Measurements from ENCODE around the gene IL18R1.
"Not testable (repeated sequence)": the region's sequence is repeated elsewhere in the genome, so short reads cannot be mapped to it uniquely, and the experiment has no call there.

IL18R1 gene

GRCh38 chr2:102355526-102356380, at the start of gene IL18R1:
TSS of gene IL18R1 (plus strand) at chr2:102355796. CDS start at chr2:102362661, 6,865 bp downstream.
- peak; percentile 81 for DNase-seq

GRCh38 chr2:102306125-102306524, 49.5 kb upstream of the IL18R1 start:
- no peak for DNase-seq

DNA sequence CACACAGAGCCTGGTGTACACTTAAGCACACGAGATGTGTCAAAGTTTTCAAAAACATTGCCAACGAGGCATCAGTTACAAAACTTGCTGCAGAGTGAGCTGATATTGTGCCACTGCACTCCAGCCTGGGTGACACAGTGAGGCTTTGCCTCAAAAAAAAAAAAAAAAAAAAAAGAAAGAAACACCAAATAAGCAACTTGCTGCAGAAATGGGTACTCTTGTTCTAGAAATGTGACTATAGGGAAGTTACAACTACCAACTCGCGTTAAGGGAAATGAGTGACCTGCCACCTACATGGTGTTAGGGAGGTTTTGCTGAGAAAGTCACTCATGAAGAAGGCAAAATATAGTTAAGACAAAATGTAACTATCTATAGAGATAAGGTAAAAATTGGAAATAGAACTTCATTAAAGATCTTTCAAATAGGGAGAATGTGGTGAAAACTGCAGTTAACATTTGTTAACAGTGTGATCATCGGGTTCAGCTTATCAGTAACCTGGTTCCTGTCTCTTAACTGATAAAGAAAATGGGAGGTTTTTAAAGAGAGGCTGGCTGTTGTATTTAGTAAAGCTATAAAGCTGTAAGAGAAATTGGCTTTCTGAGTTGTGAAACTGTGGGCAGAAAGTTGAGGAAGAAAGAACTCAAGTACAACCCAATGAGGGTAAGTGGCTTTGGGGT, 44.5 kb upstream of the IL18R1 start, which contains the start of gene IL1RL1:
IL1RL1 (plus strand) TSS at position 600 of the 677 bp plus-strand sequence. CDS start 26,702 bp downstream, outside the sequence.
- DNase-seq = peak; percentile 85

DNA sequence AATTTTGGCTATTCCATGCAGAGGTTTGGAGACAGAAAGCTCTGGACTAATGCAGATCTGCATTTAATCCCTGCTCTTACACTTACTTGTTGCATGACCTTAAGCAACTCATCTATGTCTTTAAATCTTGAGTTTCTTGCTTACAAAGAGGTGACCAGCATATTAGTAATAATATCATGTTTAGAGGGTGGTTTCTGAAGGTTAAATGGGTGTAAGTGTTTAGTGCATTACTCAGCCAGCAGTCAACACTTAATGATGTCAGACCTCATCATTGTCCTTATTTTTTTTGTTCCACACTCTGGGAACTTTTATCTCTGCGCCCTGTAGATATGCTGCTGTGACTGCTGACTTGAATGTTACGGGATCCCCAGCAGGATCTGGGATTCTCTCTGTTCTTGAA, 42.6 kb upstream of the IL18R1 start:
- DNase-seq = no peak

DNA sequence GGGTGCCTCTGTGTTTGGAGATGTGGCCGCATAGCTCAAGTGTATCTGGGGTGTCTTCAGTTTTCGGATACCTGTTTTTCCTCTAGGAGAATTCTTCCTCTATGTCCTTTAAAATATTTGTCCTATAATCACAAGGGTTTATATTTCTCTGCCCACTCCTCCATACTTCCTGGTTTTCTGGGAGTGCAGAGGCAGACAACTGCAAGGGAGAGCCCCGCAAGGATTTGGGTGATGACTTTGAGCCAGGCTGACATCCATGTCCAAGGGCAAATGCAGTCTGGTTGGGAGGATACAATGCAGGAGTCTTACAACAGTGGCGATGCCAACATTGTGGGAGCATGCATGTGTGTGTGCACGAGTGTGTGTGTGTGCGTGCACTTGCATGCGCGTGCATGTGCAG, 42.1 kb upstream of the IL18R1 start:
- no peak for DNase-seq

- no peak for DNase-seq
Measured at GRCh38 chr2:102313950-102314349, 41.6 kb upstream of the IL18R1 start.

GRCh38 chr2:102315921-102316320, 39.7 kb upstream of the IL18R1 start:
- peak; percentile 53 for DNase-seq

- no peak for DNase-seq
Measured at GRCh38 chr2:102317715-102318114, 37.9 kb upstream of the IL18R1 start.

DNA sequence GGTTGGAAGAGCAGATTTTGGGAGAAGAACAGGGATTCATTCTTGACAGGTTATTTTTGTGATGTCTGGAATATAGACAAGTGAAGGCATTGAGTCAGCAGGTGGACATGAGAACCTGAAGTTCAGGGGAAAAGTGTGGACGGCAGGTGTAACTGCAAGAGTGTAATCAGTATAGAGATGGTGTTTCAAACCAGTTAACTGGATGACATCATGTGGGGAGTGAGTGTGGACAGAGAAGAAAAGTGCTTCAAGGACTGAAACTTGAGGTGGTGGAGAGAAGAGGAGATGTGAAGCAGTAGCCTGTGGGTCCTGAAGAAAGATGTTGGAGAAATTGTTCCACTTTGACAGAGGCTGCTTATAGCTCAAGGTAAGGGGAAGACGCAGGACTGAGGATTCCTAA, 37.2 kb upstream of the IL18R1 start:
- DNase-seq = no peak

DNA sequence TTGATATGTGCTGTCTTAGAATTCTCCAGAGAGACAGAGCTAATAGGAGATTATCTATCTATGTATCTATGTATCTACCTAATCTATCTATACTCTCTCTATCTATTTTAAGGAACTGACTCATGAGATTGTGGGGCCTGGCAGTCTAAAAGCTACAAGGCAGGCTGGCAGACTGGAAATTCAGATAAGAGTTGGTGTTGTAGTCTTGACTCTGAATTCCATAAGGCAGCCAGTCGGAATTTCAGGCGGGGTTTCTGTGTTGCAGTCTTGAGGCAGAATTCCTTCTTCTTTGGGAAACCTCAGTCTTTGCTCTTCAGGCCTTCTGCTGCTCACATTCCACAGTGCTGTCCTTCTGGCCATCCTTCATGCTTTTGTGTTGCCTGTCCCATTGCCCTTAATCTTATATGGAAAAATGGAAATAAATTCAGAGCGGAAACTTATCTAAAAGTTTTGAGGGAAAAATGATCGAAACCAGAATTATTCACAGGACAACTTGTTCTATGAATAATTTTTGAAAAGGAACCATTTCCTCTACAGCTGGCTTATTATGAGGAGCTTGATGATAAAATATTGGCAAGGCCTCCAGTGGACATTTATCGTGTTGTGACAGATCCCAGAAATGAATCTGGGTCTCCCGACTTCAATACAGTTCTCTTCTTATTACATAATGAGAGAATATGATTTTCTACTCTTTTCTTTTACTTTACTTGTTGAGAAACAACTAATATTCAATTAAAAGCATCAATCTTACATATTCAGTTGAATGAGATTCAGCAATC, 33.5 kb upstream of the IL18R1 start:
- no peak for DNase-seq

- not testable (repeated sequence) for DNase-seq
Measured at GRCh38 chr2:102324914-102325313, 30.7 kb upstream of the IL18R1 start.

DNA sequence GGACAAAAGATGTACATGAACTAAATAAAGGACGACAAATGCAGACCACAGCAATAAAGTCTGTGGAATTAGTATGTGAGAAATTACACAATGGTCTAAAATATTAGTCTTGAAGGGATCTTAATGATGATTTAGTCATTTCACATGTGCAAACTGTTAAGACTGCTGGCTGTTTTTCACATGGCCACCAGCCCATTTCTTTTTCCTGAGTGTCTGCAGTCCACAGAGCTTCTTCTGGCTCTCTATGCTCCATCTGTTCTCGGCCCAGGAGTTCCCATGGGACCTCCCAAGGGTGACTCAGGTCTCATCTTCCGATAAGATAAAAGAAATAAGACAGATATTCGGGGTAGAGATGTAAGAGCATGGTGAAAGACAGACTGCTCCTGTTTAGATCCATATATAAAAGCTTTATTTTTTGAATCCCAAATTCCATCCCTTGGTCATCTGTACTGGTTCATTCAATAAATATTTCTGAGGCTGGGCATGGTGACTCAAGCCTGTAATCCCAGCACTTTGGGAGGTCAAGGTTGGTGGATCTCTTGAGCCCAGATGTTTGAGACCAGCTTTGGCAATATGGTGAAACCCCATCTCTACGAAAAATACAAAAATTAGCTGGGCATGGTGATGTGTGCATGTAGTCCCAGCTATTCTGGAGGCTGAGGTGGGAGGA, 24.1 kb upstream of the IL18R1 start:
- DNase-seq = no peak

DNA sequence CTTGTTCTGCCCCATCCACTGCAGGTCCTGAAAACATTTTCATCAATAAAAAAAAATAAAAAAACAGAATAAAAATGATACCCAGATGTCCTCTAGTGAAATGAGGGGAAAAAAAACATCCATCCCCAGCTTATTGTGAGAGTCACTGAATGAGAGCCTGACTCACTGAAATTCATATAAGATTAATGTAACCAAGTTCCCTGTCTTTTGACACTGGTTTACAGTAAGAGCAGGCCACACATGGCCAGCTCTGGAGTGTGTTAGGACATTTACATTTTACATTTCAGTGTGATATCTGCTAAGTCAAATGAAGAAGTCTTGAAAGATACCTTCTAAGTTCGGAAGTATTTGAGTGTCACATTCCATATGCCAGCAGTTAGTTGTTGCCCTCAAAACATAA, 21.1 kb upstream of the IL18R1 start:
- peak; percentile 57 for DNase-seq

DNA sequence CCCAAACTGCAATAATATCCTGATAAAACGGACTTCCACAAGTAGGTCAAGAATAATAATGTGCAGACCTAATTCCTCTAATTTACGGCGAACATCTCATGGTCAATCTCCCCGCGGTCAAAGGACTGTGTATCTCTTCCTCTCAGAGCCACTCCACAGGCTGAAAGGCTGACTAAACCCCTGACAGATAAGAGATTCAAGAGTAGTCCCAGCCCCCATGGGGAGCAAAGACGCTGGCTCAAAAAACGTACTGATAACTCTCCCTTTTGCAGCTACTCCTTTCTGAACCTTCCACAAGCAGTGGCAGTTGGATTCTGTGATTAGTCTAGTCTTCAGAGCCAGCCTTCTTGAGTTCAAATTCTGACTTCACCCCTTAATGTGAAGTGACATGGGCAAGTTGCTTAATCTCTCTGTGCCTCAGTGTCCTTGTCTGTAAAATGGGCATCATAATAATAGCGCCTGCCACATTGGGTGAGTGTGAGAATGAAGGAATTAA, 19.7 kb upstream of the IL18R1 start:
- peak; percentile 99 for DNase-seq

DNA sequence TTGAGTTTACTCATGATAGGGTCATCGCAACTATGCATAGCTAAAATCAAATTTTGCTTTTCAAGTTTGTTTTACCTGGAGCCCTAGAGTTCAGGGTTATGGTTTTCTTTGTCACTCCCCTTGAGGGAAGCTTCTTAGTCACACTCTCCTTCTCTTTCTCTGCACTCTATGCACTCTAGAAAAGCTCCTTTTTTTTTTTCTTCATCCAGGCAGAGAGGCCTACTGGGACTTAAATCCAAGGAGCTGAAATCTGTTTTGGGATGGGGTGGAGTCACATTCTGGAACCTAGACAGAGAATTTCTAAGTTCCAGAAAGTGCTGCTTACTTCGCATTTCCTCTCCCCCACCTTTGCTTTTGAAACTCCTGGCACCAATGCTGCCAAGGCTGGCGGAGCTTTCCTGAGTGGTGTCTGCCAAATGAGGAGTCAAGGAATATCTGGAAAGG, 19.1 kb upstream of the IL18R1 start:
- DNase-seq = no peak

DNA sequence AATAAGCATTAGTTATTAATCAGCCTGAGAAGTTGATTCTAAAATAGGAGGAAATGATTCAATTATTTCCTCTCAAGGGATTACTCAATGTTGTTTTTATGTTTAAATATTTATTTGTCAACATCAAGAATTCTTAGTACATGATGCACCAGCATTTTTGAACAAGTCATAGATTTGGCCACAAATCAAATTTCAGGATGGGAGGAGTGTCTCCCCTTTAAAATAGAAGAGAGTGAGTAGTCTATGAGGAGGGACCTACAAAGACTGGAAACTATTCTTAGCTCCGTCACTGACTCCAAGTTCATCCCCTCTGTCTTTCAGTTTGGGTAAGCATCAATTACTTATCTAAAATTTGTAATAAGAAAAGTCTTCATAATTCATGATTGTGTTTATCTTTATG, 18.6 kb upstream of the IL18R1 start:
- DNase-seq = peak; percentile 48

GRCh38 chr2:102337481-102338386, 17.9 kb upstream of the IL18R1 start:
- peak; percentile 79 for DNase-seq

DNA sequence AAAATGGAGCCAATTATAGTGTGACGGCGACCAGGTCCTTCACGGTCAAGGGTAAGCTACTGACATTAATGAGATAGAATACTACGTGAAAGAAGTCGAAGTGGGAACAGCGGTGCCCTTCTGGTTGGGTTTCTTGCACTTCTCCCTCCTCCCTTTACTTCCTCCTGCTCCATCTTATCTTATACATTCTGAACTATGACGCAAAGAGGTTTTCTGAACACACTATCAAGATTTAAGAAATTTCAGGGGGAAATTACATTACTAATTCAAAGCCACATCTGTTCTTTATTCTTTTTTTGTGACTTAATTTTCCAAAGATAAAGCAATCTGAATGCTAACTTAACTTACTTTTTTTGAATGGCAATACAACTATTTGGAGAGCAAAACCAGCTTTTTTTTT, 14.8 kb upstream of the IL18R1 start:
- DNase-seq = peak; percentile 74

- DNase-seq = no peak
Measured at GRCh38 chr2:102342888-102343287, 12.7 kb upstream of the IL18R1 start.

DNA sequence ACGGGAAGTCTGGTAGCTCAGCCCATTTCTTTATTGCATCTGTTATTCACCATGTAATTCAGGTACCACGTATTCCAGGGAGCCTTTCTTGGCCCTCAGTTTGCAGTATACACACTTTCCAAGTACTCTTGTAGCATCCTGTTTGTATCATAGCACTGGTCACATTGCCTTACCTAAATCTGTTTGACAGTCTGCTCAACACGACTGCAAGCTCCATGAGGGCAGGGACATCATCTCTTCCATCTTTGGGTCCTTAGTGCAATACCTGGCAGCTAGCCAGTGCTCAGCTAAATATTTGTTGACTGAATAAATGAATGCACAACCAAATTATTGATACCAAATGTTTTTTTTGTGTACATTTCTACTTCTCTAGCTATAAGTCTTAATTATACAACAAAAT, 11.2 kb upstream of the IL18R1 start:
- DNase-seq = no peak

DNA sequence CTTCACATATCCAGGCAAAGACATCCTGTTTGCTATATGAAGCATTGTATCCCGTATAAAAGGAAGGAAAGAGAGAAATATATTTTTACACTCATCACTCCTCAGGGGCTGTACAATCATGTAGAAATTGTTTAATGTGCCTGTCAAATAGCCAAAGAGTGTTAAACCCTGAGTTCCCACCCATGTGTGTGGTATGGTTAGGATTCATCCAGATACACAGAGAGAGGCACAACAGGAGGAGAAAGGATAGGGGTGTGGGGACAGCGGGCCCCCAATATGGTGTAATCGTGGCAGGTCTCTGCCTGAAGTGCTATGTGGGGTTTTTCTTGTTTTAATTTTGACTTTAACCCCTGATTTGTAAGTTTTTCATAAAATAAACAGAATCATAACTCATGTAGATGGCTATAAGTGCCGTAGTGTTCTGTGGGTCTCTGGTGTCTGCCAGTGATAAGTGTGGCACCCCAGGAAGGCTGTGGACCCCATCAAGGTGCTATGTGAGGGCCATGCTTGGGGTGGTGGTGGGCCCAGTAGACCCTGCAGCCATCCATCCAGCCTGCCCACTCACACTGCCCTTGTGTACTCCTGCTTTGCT, 10.2 kb upstream of the IL18R1 start:
- no peak for DNase-seq
